NT2/D1 (cell line): ENCODE results near the gene REST.

Source experiments
- SUZ12 ChIP-seq: IDR thresholded peaks from 2 replicates; pipeline ENCODE4 v1.6.1; 2011; ENCODE audit not compliant: insufficient read length, insufficient read depth; ENCODE audit errors: extremely low read depth
- YY1 ChIP-seq: IDR thresholded peaks from 2 replicates; pipeline ENCODE4 v1.6.1; 2011; ENCODE audit not compliant: insufficient read length, insufficient read depth

DNA sequence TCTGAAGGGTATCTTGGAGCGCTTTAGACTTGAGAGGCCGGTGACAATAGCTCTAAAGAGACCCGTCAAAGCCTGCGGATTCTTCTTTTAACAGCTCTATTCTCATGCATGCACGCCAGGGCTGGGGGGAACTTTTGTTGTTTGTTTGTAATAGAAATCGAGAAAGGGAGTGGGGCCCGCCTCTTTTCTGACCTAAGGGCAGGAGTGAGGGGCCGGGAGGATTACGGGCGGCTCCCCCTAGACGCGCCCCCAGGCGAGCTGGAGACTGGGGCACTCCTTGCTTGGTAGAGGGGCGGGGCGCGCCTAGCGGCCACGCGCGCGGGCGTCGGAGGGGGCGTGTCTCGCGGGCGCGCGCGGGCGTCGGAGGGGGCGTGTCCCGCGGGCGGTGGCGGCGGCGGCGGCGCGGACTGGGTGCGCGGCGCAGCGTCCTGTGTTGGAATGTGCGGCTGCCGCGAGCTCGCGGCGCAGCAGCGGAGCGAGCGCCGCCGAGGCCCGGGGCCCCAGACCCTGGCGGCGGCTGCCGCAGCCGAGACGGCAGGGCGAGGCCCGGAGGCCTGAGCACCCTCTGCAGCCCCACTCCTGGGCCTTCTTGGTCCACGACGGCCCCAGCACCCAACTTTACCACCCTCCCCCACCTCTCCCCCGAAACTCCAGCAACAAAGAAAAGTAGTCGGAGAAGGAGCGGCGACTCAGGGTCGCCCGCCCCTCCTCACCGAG is at the start of gene REST:
- TF ChIP-seq YY1 (no peak), SUZ12 (no peak)
